A549 (cell line): ENCODE measurements around the gene S100A10. TPM values are rescaled to one million over a fixed set of nuclear protein-coding genes. Genes with fewer than 3 reads are reported as not detected.

Experiments used
- ATAC-seq, 2 experiments: fragments of 200-7000 bp in 1 of 2; fragments of >200 bp in 1 of 2; cut with Nextera tagmentation in 1 of 2; cut with Tn5 transposase in 1 of 2; 3 replicates each; pipeline versions ENCODE4 v1.8.0 to v1.9.1; 2018 to 2020; ENCODE audit warnings: mild to moderate bottlenecking in 1 of 2, moderate library complexity in 1 of 2
- CTCF ChIA-PET: fragments of 300-600 bp; sonication (Branson Sonifier 250); formaldehyde crosslinking; extraction: SDS; loops from one replicate; lab custom pipeline; 2021; ENCODE audit warnings: antibody characterized with exemption, inconsistent platforms; lab: Yijun Ruan, JAX
- POLR2A ChIA-PET: fragments of 350-600 bp; formaldehyde crosslinking; extraction: SDS; loops from one replicate; lab custom pipeline; 2021; ENCODE audit warnings: antibody characterized with exemption, inconsistent platforms; lab: Yijun Ruan, JAX
- DNase-seq, 2 experiments: peaks; one replicate each; pipeline versions ENCODE4 v3.0.0 to v3.0.0-alpha.2; 2011 to 2016; ENCODE audit warnings: low read depth in 1 of 2, low spot score in 1 of 2
- FAIRE-seq: peaks from 2 replicates; lab custom pipeline; 2011; peaks lifted over from hg19 to GRCh38; lab: Jason Lieb, UNC
- H3K27ac ChIP-seq, 2 experiments: fragments of >200 bp; sonication (Bioruptor Twin); formaldehyde crosslinking; 3 replicates each; pipeline ENCODE4 v1.5.1; 2016 to 2017
- H3K4me1 ChIP-seq: fragments of >200 bp; sonication (Bioruptor Twin); formaldehyde crosslinking; 3 replicates; pipeline ENCODE4 v1.6.1; 2016
- H3K4me2 ChIP-seq: fragments of >200 bp; sonication (Bioruptor Twin); formaldehyde crosslinking; 3 replicates; pipeline ENCODE4 v1.6.1; 2016
- H3K4me3 ChIP-seq: fragments of >200 bp; sonication (Bioruptor Twin); formaldehyde crosslinking; 3 replicates; pipeline ENCODE4 v1.5.1; 2016
- H3K9me3 ChIP-seq: fragments of >200 bp; sonication (Bioruptor Twin); formaldehyde crosslinking; 3 replicates; pipeline ENCODE4 v1.6.1; 2016
- ATOH8 ChIP-seq: fragments of 250-450 bp; sonication (Bioruptor Pico); IDR thresholded peaks from 2 replicates; pipeline ENCODE4 v1.5.0; 2020; ENCODE audit warnings: low read depth, mild to moderate bottlenecking, moderate library complexity
- BHLHE40 ChIP-seq: IDR thresholded peaks from 2 replicates; pipeline ENCODE4 v1.6.1; 2012; ENCODE audit warnings: low read depth, low read length, inconsistent platforms
- CBX8 ChIP-seq: fragments of 200-600 bp; sonication (generic); IDR thresholded peaks from 2 replicates; pipeline ENCODE4 v1.6.1; 2016
- EHF ChIP-seq: fragments of 250-450 bp; sonication (Bioruptor Pico); IDR thresholded peaks from 2 replicates; pipeline ENCODE4 v1.5.0; 2020; ENCODE audit warnings: mild to moderate bottlenecking
- ELK1 ChIP-seq: fragments of 150-350 bp; IDR thresholded peaks from 2 replicates; pipeline ENCODE4 v1.6.1; 2014; ENCODE audit warnings: low read depth, mild to moderate bottlenecking, low read length
- EP300 ChIP-seq, 2 experiments: fragments of >200 bp; sonication (Bioruptor Twin); formaldehyde crosslinking; IDR thresholded peaks; 2 replicates in 1 of 2; 3 replicates in 1 of 2; pipeline ENCODE4 v1.6.1; 2016 to 2017
- ESRRA ChIP-seq: fragments of 150-350 bp; IDR thresholded peaks from 2 replicates; pipeline ENCODE4 v1.6.1; 2014; ENCODE audit warnings: mild to moderate bottlenecking, low read length, borderline replicate concordance
- FOSB ChIP-seq: fragments of 250-450 bp; sonication (Bioruptor Pico); IDR thresholded peaks from 2 replicates; pipeline ENCODE4 v1.5.0; 2020; ENCODE audit warnings: mild to moderate bottlenecking, moderate library complexity
- HDAC2 ChIP-seq: fragments of 200-600 bp; sonication (generic); IDR thresholded peaks from 2 replicates; pipeline ENCODE4 v1.6.1; 2016
- HES2 ChIP-seq: fragments of >200 bp; sonication (Bioruptor Twin); formaldehyde crosslinking; IDR thresholded peaks from 2 replicates; pipeline ENCODE4 v1.6.1; 2016
- JUN ChIP-seq, 2 experiments: fragments of >200 bp; sonication (Bioruptor Twin); formaldehyde crosslinking; IDR thresholded peaks; 2 replicates in 1 of 2; 3 replicates in 1 of 2; pipeline ENCODE4 v1.6.1; 2016 to 2017
- JUNB ChIP-seq: fragments of >200 bp; sonication (Bioruptor Twin); formaldehyde crosslinking; IDR thresholded peaks from 2 replicates; pipeline ENCODE4 v1.6.1; 2016
- KDM1A ChIP-seq: fragments of 200-600 bp; sonication (generic); IDR thresholded peaks from 2 replicates; pipeline ENCODE4 v1.6.1; 2016; ENCODE audit warnings: low read depth, mild to moderate bottlenecking
- MAX ChIP-seq: IDR thresholded peaks from 2 replicates; pipeline ENCODE4 v1.6.1; 2012
- MYC ChIP-seq: IDR thresholded peaks from 2 replicates; pipeline ENCODE4 v1.6.1; 2012; ENCODE audit warnings: mild to moderate bottlenecking, inconsistent platforms, low read length, improper control_type of control experiment, borderline replicate concordance
- NFE2L2 ChIP-seq: fragments of 150-350 bp; conservative IDR thresholded peaks from 2 replicates; pipeline ENCODE4 v1.6.1; 2014; ENCODE audit warnings: low read length
- NR3C1 ChIP-seq: fragments of >200 bp; sonication (Bioruptor Twin); formaldehyde crosslinking; IDR thresholded peaks from 3 replicates; pipeline ENCODE4 v1.6.1; 2017
- PHF8 ChIP-seq: fragments of 200-600 bp; sonication (generic); IDR thresholded peaks from 2 replicates; pipeline ENCODE4 v1.6.1; 2016; ENCODE audit warnings: low read depth, mild to moderate bottlenecking, antibody characterized with exemption, moderate library complexity, borderline replicate concordance
- RFX5 ChIP-seq: fragments of 450-650 bp; IDR thresholded peaks from 2 replicates; pipeline ENCODE4 v1.7.1; 2014; ENCODE audit warnings: antibody characterized with exemption, mild to moderate bottlenecking, moderate library complexity
- SMC3 ChIP-seq: fragments of >200 bp; sonication (Bioruptor Twin); formaldehyde crosslinking; IDR thresholded peaks from 3 replicates; pipeline ENCODE4 v1.6.1; 2018; ENCODE audit warnings: inconsistent platforms
- TP53 ChIP-seq: fragments of 250-450 bp; sonication (Bioruptor Pico); IDR thresholded peaks from 2 replicates; pipeline ENCODE4 v1.5.0; 2021; ENCODE audit warnings: mild to moderate bottlenecking, moderate library complexity
- ZSCAN20 ChIP-seq: fragments of 250-450 bp; sonication (Bioruptor Pico); IDR thresholded peaks from 2 replicates; pipeline ENCODE4 v1.8.0; 2022; ENCODE audit warnings: mild to moderate bottlenecking, moderate library complexity
- WGBS: methylation state at CpG from one replicate; pipeline ENCODE4 v1.1.6; 2017; ENCODE audit errors: missing lambda C conversion rate; 5-methylcytosine and 5-hydroxymethylcytosine counted together
- polyA plus RNA-seq, 4 experiments: library from polyadenylated mRNA; depleted of rRNA in 3 of 4; stranded (reverse); fragments of >200 nt; fragmentation: RNase III in 1 of 4; extraction: RNeasy Plus Mini Kit Qiagen cat#74134 plus additional on column Dnase treatment in 1 of 4; gene quantifications; 2 replicates in 3 of 4; 3 replicates in 1 of 4; pipeline ENCODE4 v1.2.3, GENCODE V29; 2011 to 2017
- TF ChIP-seq, protein P1 (sequence below): fragments of >200 bp; sonication (Bioruptor Twin); formaldehyde crosslinking; IDR thresholded peaks from 3 replicates; pipeline ENCODE4 v1.6.1; 2016
- TF ChIP-seq, protein P2 (sequence below): IDR thresholded peaks from 2 replicates; pipeline ENCODE4 v1.6.1; 2012
- TF ChIP-seq, protein P3 (sequence below): fragments of 250-450 bp; sonication (Bioruptor Pico); IDR thresholded peaks from 2 replicates; pipeline ENCODE4 v1.5.0; 2021; ENCODE audit warnings: mild to moderate bottlenecking, moderate library complexity, borderline replicate concordance

Gene S100A10
- polyA plus RNA-seq, 2 of the 4 experiments (the other 2 are of a cell fraction): 505 to 2,077 TPM

DNA sequence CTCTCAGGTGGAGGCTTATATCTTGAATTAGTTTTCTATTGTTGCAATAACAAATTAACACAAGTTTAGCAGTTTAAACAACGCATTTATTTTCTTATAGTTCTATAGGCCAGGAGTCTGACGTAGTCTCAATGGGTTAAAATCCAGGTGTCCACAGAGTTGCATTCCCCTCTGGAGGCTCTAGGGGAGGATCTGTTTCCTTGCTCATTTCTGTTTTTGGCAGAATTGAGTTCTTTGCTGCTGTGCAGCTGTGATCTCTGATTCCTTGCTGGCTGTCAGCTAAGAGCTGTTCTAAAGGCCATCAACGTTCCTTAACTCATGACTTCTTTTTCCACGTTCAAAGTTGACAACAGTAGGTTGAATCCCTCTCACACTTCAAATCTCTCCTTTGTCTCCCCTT, 31.8 kb downstream of the S100A10 start:
- no peaks in the 10 kb centered on the region for H3K4me1 ChIP-seq
- WGBS: 76% methylated on average over 4 of the region's 4 CpGs
- no peaks in the 10 kb centered on the region for H3K9me3 ChIP-seq
- H3K4me3 ChIP-seq: no peak overlapping the region
- CTCF ChIA-PET: interaction anchor here (0.6 to 36.8 kb wide), 3 partner anchors 28 to 68 kb away, joined by 3 to 1410 read pairs (median 5); partner anchors contain the start of gene S100A10
- FAIRE-seq: no peak
- no peak overlapping the region for H3K4me2 ChIP-seq
- TF ChIP-seq ATOH8 (CRISPR knock-in tag) (no peak), EP300 (IDR thresholded peaks at IDR 0.05) (no peak), HES2 (no peak), RFX5 (no peak), SMC3 (no peak), ELK1 (no peak), BHLHE40 (no peak), JUN (IDR thresholded peaks at IDR 0.05) (no peak), FOSB (CRISPR knock-in tag) (no peak), NR3C1 (no peak)
- TF ChIP-seq, protein P1, sequence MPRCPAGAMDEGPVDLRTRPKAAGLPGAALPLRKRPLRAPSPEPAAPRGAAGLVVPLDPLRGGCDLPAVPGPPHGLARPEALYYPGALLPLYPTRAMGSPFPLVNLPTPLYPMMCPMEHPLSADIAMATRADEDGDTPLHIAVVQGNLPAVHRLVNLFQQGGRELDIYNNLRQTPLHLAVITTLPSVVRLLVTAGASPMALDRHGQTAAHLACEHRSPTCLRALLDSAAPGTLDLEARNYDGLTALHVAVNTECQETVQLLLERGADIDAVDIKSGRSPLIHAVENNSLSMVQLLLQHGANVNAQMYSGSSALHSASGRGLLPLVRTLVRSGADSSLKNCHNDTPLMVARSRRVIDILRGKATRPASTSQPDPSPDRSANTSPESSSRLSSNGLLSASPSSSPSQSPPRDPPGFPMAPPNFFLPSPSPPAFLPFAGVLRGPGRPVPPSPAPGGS: no peak
- POLR2A ChIA-PET: no interaction called here
- H3K27ac ChIP-seq: no peak overlapping the region; a peak in 1 of 6 replicates
- no peak for ATAC-seq
- no peak for DNase-seq

GRCh38 chr1:151960780-151961513, 32.7 kb downstream of the S100A10 start:
- no peaks in the 10 kb centered on the region for H3K9me3 ChIP-seq
- H3K27ac ChIP-seq: no peak overlapping the region
- 83% methylated on average over 2 of the region's 2 CpGs for WGBS
- no peak overlapping the region for H3K4me2 ChIP-seq
- DNase-seq (no peak), ATAC-seq (no peak), FAIRE-seq (no peak)
- no peak for TF ChIP-seq NFE2L2
- TF ChIP-seq EHF (CRISPR knock-in tag): no peak
- no peak overlapping the region for H3K4me3 ChIP-seq
- CTCF ChIA-PET: interaction anchor here (0.6 to 36.8 kb wide), 3 partner anchors 37 to 572 kb away, joined by 3 to 1410 read pairs (median 3); partner anchors contain the start of gene S100A10
- no peaks in the 10 kb centered on the region for H3K4me1 ChIP-seq
- POLR2A ChIA-PET: no interaction called here

- H3K4me3 ChIP-seq: no peak overlapping the region
- H3K4me1 ChIP-seq: peaks cover 2% of the 10 kb centered on the region; the same call in 1 of the 3 replicates
- CTCF ChIA-PET: interaction anchor here (1.1 to 36.8 kb wide), 3 partner anchors 9 to 39 kb away, joined by 4 to 1410 read pairs (median 14); partner anchors contain the start of gene S100A10
- no peaks in the 10 kb centered on the region for H3K9me3 ChIP-seq
- DNase-seq (no peak), ATAC-seq (no peak), FAIRE-seq (no peak)
- H3K4me2 ChIP-seq: no peak overlapping the region
- no peak for TF ChIP-seq MYC
- TF ChIP-seq ZSCAN20: no peak
- no peak for TF ChIP-seq TP53 (CRISPR knock-in tag)
- TF ChIP-seq JUNB: no peak
- TF ChIP-seq ESRRA: no peak
- no peak for TF ChIP-seq MAX
- TF ChIP-seq, protein P2, sequence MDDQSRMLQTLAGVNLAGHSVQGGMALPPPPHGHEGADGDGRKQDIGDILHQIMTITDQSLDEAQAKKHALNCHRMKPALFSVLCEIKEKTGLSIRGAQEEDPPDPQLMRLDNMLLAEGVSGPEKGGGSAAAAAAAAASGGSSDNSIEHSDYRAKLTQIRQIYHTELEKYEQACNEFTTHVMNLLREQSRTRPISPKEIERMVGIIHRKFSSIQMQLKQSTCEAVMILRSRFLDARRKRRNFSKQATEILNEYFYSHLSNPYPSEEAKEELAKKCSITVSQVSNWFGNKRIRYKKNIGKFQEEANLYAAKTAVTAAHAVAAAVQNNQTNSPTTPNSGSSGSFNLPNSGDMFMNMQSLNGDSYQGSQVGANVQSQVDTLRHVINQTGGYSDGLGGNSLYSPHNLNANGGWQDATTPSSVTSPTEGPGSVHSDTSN: no peak
- no peak for TF ChIP-seq HDAC2
- TF ChIP-seq CBX8: no peak
- TF ChIP-seq PHF8: no peak
- no peak for TF ChIP-seq KDM1A
- TF ChIP-seq, protein P3, sequence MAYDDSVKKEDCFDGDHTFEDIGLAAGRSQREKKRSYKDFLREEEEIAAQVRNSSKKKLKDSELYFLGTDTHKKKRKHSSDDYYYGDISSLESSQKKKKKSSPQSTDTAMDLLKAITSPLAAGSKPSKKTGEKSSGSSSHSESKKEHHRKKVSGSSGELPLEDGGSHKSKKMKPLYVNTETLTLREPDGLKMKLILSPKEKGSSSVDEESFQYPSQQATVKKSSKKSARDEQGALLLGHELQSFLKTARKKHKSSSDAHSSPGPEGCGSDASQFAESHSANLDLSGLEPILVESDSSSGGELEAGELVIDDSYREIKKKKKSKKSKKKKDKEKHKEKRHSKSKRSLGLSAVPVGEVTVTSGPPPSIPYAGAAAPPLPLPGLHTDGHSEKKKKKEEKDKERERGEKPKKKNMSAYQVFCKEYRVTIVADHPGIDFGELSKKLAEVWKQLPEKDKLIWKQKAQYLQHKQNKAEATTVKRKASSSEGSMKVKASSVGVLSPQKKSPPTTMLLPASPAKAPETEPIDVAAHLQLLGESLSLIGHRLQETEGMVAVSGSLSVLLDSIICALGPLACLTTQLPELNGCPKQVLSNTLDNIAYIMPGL (CRISPR knock-in tag): no peak
- POLR2A ChIA-PET: no interaction called here
- no peak overlapping the region for H3K27ac ChIP-seq
- WGBS: 74% methylated on average over 2 of the region's 2 CpGs
Measured at GRCh38 chr1:151958959-151959358, 34.7 kb downstream of the S100A10 start.
